GM12878 (cell line): ENCODE results near the gene CUEDC1. TPM values are rescaled to one million over a fixed set of nuclear protein-coding genes. Genes with fewer than 3 reads are reported as not detected.

ENCODE experiments used
- ATAC-seq: fragments of 200-7000 bp; cut with Tn5 transposase; 3 replicates; pipeline ENCODE4 v1.9.1; 2020; ENCODE audit warnings: mild to moderate bottlenecking, moderate library complexity
- BruUV-seq: library from RNA; stranded (reverse); fragments of 400-500 nt; replicated peaks from 2 replicates; lab custom pipeline; 2021; lab: Mats Ljungman, UMichigan
- CTCF ChIA-PET: fragments of 300-600 bp; sonication (Branson Sonifier 250); formaldehyde crosslinking; extraction: SDS; loops from one replicate; lab custom pipeline; 2021; ENCODE audit warnings: inconsistent platforms; lab: Yijun Ruan, JAX
- POLR2A ChIA-PET: fragments of 350-600 bp; formaldehyde crosslinking; extraction: SDS; loops from one replicate; lab custom pipeline; 2021; ENCODE audit warnings: inconsistent platforms; lab: Charles Lee
- RAD21 ChIA-PET: fragments of 300-600 bp; sonication (Branson Sonifier 250); formaldehyde crosslinking; loops from one replicate; lab custom pipeline; 2023; ENCODE audit warnings: antibody characterized with exemption; ENCODE audit not compliant: unreplicated experiment; lab: Charles Lee
- SMC1A ChIA-PET: fragments of 300-600 bp; sonication (Branson Sonifier 250); formaldehyde crosslinking; loops from one replicate; lab custom pipeline; 2023; ENCODE audit not compliant: unreplicated experiment, uncharacterized antibody; lab: Charles Lee
- DNase-seq: peaks from one replicate; pipeline ENCODE4 v3.0.0-alpha.2; 2011; ENCODE audit warnings: low read depth, low spot score
- FAIRE-seq: peaks from 3 replicates; lab custom pipeline; 2011; peaks lifted over from hg19 to GRCh38; lab: Jason Lieb, UNC
- H2AFZ ChIP-seq: 2 replicates; pipeline ENCODE4 v1.6.0; 2011; ENCODE audit warnings: low read depth, low read length, control low read depth; ENCODE audit not compliant: control insufficient read depth
- H3K27ac ChIP-seq: 2 replicates; pipeline ENCODE4 v1.5.1; 2011; ENCODE audit warnings: control low read depth; ENCODE audit not compliant: control insufficient read depth, insufficient read depth
- H3K27me3 ChIP-seq, 2 experiments: replicated peaks in 1 of 2; 2 replicates each; pipeline versions ENCODE4 v1.6.0 to v1.6.1; 2011; ENCODE audit warnings: low read length in 1 of 2; ENCODE audit not compliant: control insufficient read depth in 2 of 2, insufficient read depth in 2 of 2
- H3K36me3 ChIP-seq, 2 experiments: 2 replicates each; pipeline ENCODE4 v1.5.1; 2011; ENCODE audit warnings: low read length in 1 of 2; ENCODE audit not compliant: control insufficient read depth in 2 of 2, insufficient read depth in 2 of 2
- H3K4me1 ChIP-seq: 2 replicates; pipeline ENCODE4 v1.6.1; 2011; ENCODE audit warnings: mild to moderate bottlenecking, low read length, moderate library complexity, mixed read lengths; ENCODE audit not compliant: control insufficient read depth, insufficient read depth
- H3K4me2 ChIP-seq: 2 replicates; pipeline ENCODE4 v1.6.0; 2011; ENCODE audit warnings: control low read depth; ENCODE audit not compliant: control insufficient read depth, insufficient read depth
- H3K4me3 ChIP-seq: fragments of 200-600 bp; sonication (generic); 2 replicates; pipeline ENCODE4 v1.5.1; 2016
- H3K79me2 ChIP-seq: 2 replicates; pipeline ENCODE4 v1.6.0; 2011; ENCODE audit warnings: low read length; ENCODE audit not compliant: control insufficient read depth, insufficient read depth
- H3K9ac ChIP-seq: 2 replicates; pipeline ENCODE4 v1.8.0; 2011; ENCODE audit warnings: low read length, control low read depth, mixed read lengths; ENCODE audit not compliant: control insufficient read depth, insufficient read depth
- H3K9me3 ChIP-seq: replicated peaks from 3 replicates; pipeline ENCODE4 v1.5.1; 2011; ENCODE audit warnings: mild to moderate bottlenecking, low read length; ENCODE audit not compliant: control insufficient read depth, insufficient read depth
- H4K20me1 ChIP-seq: 2 replicates; pipeline ENCODE4 v1.6.0; 2011; ENCODE audit not compliant: control insufficient read depth, insufficient read depth
- BACH1 ChIP-seq: fragments of 450-650 bp; IDR thresholded peaks from 2 replicates; pipeline ENCODE4 v1.6.1; 2017; ENCODE audit warnings: mild to moderate bottlenecking, borderline replicate concordance
- CHD4 ChIP-seq: fragments of 200-600 bp; sonication (generic); IDR thresholded peaks from 2 replicates; pipeline ENCODE4 v1.6.1; 2016; ENCODE audit warnings: mild to moderate bottlenecking
- NFYB ChIP-seq: IDR thresholded peaks from 2 replicates; pipeline ENCODE4 v1.6.1; 2011; ENCODE audit warnings: low read depth, mild to moderate bottlenecking, low read length, improper control_type of control experiment, moderate library complexity; ENCODE audit not compliant: insufficient read depth
- RBBP5 ChIP-seq: fragments of 200-600 bp; sonication (generic); conservative IDR thresholded peaks from 2 replicates; pipeline ENCODE4 v1.6.1; 2016
- SREBF2 ChIP-seq: IDR thresholded peaks from 2 replicates; pipeline ENCODE4 v1.6.1; 2012; ENCODE audit warnings: mild to moderate bottlenecking, low read length
- ZBTB4 ChIP-seq: fragments of 450-650 bp; formaldehyde crosslinking; IDR thresholded peaks from 2 replicates; pipeline ENCODE4 v1.4.0; 2022; ENCODE audit warnings: mild to moderate bottlenecking, moderate library complexity
- ZNF687 ChIP-seq: fragments of 450-650 bp; IDR thresholded peaks from 2 replicates; pipeline ENCODE4 v1.6.1; 2017; ENCODE audit warnings: mild to moderate bottlenecking, moderate library complexity
- WGBS: methylation state at CpG from one replicate; pipeline ENCODE4 v1.1.6; 2016; ENCODE audit warnings: low lambda C conversion rate; ENCODE audit not compliant: insufficient replicate concordance, insufficient coverage; ENCODE audit errors: missing lambda C conversion rate; 5-methylcytosine and 5-hydroxymethylcytosine counted together
- in situ Hi-C: fragments of 300-500 bp; cut with MboI; formaldehyde crosslinking; loops from 9 replicates; pipeline ENCODE4 v1.14.3; 2018; ENCODE audit warnings: mixed read lengths
- intact Hi-C: fragments of 100-400 bp; cut with micrococcal nuclease; formaldehyde crosslinking; loops from one replicate; pipeline ENCODE4 v1.14.2; 2022; ENCODE audit not compliant: unreplicated experiment
- polyA plus RNA-seq, 11 experiments: library from polyadenylated mRNA; depleted of rRNA in 4 of 11; unstranded in 6 of 11; stranded (reverse) in 5 of 11; fragments of >200 nt; fragmentation: Nextera tagmentation in 4 of 11; fragmentation: Illumina TruSeq in 1 of 11; extraction: Ambion mirVana in 4 of 11; extraction: Trizol in 1 of 11; gene quantifications; 1 replicate in 1 of 11; 2 replicates in 10 of 11; pipeline versions ENCODE4 v1.2.1 to v1.2.3, GENCODE V29; 2011 to 2016; ENCODE audit warnings: inconsistent platforms in 2 of 11, missing spikeins in 2 of 11, low read depth in 1 of 11
- total RNA-seq, 4 experiments: library from RNA; depleted of rRNA in 3 of 4; stranded (reverse); fragments of >200 nt in 3 of 4; fragmentation: Illumina TruSeq in 1 of 4; extraction: Trizol in 1 of 4; gene quantifications; 2 replicates each; pipeline versions ENCODE4 v1.2.1 to v1.2.3, GENCODE V29; 2013 to 2021
- TF ChIP-seq, protein P1 (sequence below): fragments of 450-650 bp; IDR thresholded peaks from 2 replicates; pipeline ENCODE4 v1.6.1; 2014; ENCODE audit warnings: mild to moderate bottlenecking
- TF ChIP-seq, protein P2 (sequence below): IDR thresholded peaks from 2 replicates; pipeline ENCODE4 v1.6.1; 2011; ENCODE audit warnings: borderline replicate concordance, low read depth, mild to moderate bottlenecking, moderate library complexity, mixed read lengths, low read length; ENCODE audit not compliant: insufficient read depth; ENCODE audit errors: extremely low read length

The CUEDC1 gene
- total and polyA plus RNA-seq, 10 of the 15 experiments (the other 5 are each of a cell fraction or from before 2014, with no cell fraction given): 0.24 to 7.4 (median 1.8) TPM

- no peak for TF ChIP-seq ZBTB4 (CRISPR knock-in tag)
- TF ChIP-seq RBBP5: no peak
- no peak for TF ChIP-seq NFYB
- no peak for TF ChIP-seq BACH1
- TF ChIP-seq CHD4: no peak
- TF ChIP-seq, protein P1, sequence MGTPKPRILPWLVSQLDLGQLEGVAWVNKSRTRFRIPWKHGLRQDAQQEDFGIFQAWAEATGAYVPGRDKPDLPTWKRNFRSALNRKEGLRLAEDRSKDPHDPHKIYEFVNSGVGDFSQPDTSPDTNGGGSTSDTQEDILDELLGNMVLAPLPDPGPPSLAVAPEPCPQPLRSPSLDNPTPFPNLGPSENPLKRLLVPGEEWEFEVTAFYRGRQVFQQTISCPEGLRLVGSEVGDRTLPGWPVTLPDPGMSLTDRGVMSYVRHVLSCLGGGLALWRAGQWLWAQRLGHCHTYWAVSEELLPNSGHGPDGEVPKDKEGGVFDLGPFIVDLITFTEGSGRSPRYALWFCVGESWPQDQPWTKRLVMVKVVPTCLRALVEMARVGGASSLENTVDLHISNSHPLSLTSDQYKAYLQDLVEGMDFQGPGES: no peak
- TF ChIP-seq SREBF2: no peak
These were observed 25.8 kb downstream of the CUEDC1 start (continued) for GRCh38 chr17:57929386-57929785.

GRCh38 chr17:57928928-57929327, 26.3 kb downstream of the CUEDC1 start:
- in situ Hi-C loops: no loop called here
- TF ChIP-seq, protein P2, sequence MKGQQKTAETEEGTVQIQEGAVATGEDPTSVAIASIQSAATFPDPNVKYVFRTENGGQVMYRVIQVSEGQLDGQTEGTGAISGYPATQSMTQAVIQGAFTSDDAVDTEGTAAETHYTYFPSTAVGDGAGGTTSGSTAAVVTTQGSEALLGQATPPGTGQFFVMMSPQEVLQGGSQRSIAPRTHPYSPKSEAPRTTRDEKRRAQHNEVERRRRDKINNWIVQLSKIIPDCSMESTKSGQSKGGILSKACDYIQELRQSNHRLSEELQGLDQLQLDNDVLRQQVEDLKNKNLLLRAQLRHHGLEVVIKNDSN: no peak
- TF ChIP-seq ZNF687: no peak

More at GRCh38 chr17:57928928-57929327, 26.3 kb downstream of the CUEDC1 start:
- FAIRE-seq: no peak
- Histone ChIP-seq H2AFZ (no peak overlapping the region), H3K4me2 (no peak overlapping the region), H3K4me1 (peaks cover 5% of the 10 kb centered on the region), H3K9me3 (no peaks in the 10 kb centered on the region), H3K9ac (no peak overlapping the region), H3K27ac (no peak overlapping the region), H3K27me3 (no peaks in the 10 kb centered on the region), H3K4me3 (no peak overlapping the region), H3K36me3 (no peaks in the 10 kb centered on the region), H3K79me2 (no peaks in the 10 kb centered on the region), H4K20me1 (no peaks in the 10 kb centered on the region)
- POLR2A ChIA-PET: interaction anchor here (0.7 kb wide), 1 partner anchor 29 kb away, joined by 3 read pairs; no protein-coding TSS in a partner anchor
- no TSS peak for BruUV-seq
- SMC1A ChIA-PET: no interaction called here
- ATAC-seq: no peak
- intact Hi-C loops: no loop called here
- WGBS: 53% methylated on average over 5 of the region's 5 CpGs
- CTCF ChIA-PET: interaction anchor here (1.2 kb wide), 1 partner anchor 9 kb away, joined by 4 read pairs; no protein-coding TSS in a partner anchor
- no peak for DNase-seq
- RAD21 ChIA-PET: no interaction called here
